ENCODE measurements around the gene CASKIN2. TPM values are rescaled to one million over a fixed set of nuclear protein-coding genes. Genes with fewer than 3 reads are reported as not detected.

CASKIN2 gene
- total RNA-seq, 1 experiment from 2014 or later: 25.4 TPM

DNA sequence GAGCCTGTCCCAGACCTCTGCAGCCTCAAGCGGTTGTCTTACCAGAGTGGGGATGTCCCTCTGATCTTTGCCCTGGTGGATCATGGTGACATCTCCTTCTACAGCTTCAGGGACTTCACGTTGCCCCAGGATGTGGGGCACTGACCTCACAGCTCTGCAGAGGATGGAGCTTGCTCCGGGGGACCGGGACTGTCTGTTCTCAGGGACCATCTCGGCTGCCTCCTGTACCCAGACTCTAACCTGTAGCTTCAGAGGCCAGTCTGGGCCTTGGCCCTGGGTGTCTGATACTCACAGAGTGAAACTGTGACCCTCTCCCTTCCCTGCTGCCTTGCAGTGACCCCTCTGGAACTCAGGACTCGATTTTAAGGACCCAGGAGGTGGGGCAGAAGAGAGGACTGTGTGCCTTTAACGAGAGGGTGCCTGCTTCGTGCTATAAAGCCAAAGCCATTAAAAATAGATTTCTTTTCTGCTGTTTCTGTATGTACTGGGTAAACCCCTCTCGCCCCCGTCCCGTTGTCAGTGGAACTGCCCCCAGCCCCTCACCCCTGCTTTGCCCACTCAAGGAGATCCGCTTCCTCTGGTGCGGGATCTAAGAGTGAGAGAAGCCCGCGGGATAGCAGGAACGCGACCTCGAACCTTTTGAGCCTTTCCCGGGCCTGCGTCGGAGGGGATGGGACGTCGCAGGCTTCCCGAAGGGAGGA, 9.1 kb upstream of the CASKIN2 start:
- DNase-seq: no peak
- Histone ChIP-seq H3K27me3 (ENCODE audit: insufficient read depth, low read depth) (no peaks in the 10 kb centered on the region), H4K20me1 (ENCODE audit: insufficient read depth) (no peaks in the 10 kb centered on the region; the same call in 1 of the 2 replicates), H3K9me3 (ENCODE audit: insufficient read depth, low read depth) (no peaks in the 10 kb centered on the region), H3K79me2 (ENCODE audit: low read depth) (peaks cover 30% of the 10 kb centered on the region), H3K4me2 (peak overlapping the region; percentile 93), H3K9me2 (ENCODE audit: insufficient read depth) (no peaks in the 10 kb centered on the region), H2AFZ (peak overlapping the region; percentile 99; the same call in 1 of the 2 replicates), H3K36me3 (ENCODE audit: low read depth) (0 out of 2 replicates have a peak, but pooled peaks cover 3% of the 10 kb centered on the region), H3K4me3 (peak overlapping the region; percentile 100), H3F3A (ENCODE audit: insufficient read depth, low read depth) (peaks cover 21% of the 10 kb centered on the region; the same call in 1 of the 2 replicates), H3K27ac (no peak overlapping the region), H3K4me1 (replicated peaks; ENCODE audit: insufficient read depth) (peaks cover 21% of the 10 kb centered on the region)
- BruUV-seq (replicated peaks): no TSS peak
- ChIA-PET CTCF (interaction anchor here (0.6 to 0.7 kb wide), 5 partner anchors 110 to 1212 kb away, joined by 3 to 12 read pairs (median 3); partner anchors contain the start of gene SLC25A19), POLR2A (ENCODE audit: unreplicated experiment) (interaction anchor here (0.8 to 2.5 kb wide), 2 partner anchors 25 to 256 kb away, joined by 31 to 35 read pairs; no protein-coding TSS in a partner anchor)
- TF ChIP-seq, protein P1, sequence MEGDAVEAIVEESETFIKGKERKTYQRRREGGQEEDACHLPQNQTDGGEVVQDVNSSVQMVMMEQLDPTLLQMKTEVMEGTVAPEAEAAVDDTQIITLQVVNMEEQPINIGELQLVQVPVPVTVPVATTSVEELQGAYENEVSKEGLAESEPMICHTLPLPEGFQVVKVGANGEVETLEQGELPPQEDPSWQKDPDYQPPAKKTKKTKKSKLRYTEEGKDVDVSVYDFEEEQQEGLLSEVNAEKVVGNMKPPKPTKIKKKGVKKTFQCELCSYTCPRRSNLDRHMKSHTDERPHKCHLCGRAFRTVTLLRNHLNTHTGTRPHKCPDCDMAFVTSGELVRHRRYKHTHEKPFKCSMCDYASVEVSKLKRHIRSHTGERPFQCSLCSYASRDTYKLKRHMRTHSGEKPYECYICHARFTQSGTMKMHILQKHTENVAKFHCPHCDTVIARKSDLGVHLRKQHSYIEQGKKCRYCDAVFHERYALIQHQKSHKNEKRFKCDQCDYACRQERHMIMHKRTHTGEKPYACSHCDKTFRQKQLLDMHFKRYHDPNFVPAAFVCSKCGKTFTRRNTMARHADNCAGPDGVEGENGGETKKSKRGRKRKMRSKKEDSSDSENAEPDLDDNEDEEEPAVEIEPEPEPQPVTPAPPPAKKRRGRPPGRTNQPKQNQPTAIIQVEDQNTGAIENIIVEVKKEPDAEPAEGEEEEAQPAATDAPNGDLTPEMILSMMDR (conservative IDR thresholded peaks at IDR 0.05): no peak
- no peak for TF ChIP-seq EZH2 (IDR thresholded peaks at IDR 0.05; ENCODE audit: low read depth)
- intact Hi-C loops (cut with micrococcal nuclease; ENCODE audit: unreplicated experiment): loop anchor here (2.0 kb wide), 1 partner anchor 64 kb away; no protein-coding TSS in a partner anchor

DNA sequence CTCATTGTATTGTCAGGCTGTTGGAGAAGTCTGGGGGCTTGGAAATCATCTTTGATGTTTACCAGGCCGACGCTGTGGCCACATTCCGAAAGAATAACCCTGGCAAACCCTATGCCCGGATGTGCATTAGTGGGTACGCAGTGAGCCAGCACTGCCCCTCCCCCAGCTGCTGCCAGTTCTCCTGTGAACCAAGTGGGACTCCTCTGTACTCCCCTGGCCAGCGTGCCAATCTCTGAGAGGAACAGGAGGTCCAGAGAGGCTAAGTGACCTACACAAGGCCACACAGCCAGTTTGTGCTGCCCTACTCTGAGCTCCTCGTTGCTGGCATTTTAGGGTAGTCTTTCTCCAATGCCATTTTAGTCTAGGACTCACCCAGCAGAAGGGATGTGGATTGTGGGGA, 8.3 kb upstream of the CASKIN2 start:
- Histone ChIP-seq H3K9me3 (ENCODE audit: insufficient read depth, low read depth) (no peaks in the 10 kb centered on the region), H3K27me3 (ENCODE audit: insufficient read depth, low read depth) (no peaks in the 10 kb centered on the region), H3K4me1 (replicated peaks; ENCODE audit: insufficient read depth) (peaks cover 21% of the 10 kb centered on the region), H3F3A (ENCODE audit: insufficient read depth, low read depth) (peaks cover 21% of the 10 kb centered on the region; the same call in 1 of the 2 replicates), H3K27ac (no peak overlapping the region), H3K4me2 (no peak overlapping the region), H3K9me2 (ENCODE audit: insufficient read depth) (no peaks in the 10 kb centered on the region), H2AFZ (no peak overlapping the region), H3K79me2 (ENCODE audit: low read depth) (peaks cover 23% of the 10 kb centered on the region), H3K36me3 (ENCODE audit: low read depth) (0 out of 2 replicates have a peak, but pooled peaks cover 9% of the 10 kb centered on the region), H4K20me1 (ENCODE audit: insufficient read depth) (no peaks in the 10 kb centered on the region; the same call in 1 of the 2 replicates), H3K4me3 (no peak overlapping the region)
- CTCF ChIA-PET: no interaction called here
- BruUV-seq (replicated peaks): no TSS peak
- TF ChIP-seq, protein P1 (conservative IDR thresholded peaks at IDR 0.05): no peak
- TF ChIP-seq EZH2 (IDR thresholded peaks at IDR 0.05; ENCODE audit: low read depth): no peak
- POLR2A ChIA-PET (ENCODE audit: unreplicated experiment): no interaction called here
- intact Hi-C loops (cut with micrococcal nuclease; ENCODE audit: unreplicated experiment): loop anchor here (2.0 kb wide), 1 partner anchor 65 kb away; no protein-coding TSS in a partner anchor
- DNase-seq: no peak

DNA sequence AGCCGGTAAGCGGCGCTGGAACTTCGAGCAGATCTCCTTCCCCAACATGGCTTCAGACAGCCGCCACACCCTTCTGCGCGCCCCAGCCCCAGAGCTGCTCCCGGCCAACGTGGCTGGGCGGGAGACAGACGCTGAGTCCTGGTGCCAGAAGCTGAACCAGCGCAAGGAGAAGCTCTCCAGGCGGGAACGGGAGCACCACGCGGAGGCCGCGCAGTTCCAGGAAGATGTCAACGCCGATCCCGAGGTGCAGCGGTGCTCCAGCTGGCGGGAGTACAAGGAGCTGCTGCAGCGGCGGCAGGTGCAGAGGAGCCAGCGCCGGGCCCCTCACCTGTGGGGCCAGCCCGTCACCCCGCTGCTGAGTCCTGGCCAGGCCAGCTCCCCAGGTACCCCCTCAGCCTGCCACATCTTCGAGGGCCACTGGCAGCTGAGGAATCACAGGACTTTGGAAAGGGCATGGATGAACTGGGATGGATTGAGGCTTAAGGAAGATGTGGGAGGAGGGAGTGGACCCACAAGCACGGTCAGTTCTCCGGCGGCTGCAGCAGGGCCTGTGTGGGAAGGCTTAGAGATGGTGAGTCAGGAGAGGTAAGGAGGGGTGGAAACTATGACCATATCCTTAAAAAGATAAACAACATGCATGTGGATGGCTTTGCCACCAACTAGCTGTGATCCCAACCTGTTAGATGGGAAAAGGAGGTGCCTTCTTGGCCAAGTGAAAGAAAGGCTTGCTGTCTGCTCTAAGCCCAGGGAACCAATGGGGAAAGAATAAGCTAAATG, 6.8 kb upstream of the CASKIN2 start:
- Histone ChIP-seq H3K4me1 (replicated peaks; ENCODE audit: insufficient read depth) (peaks cover 25% of the 10 kb centered on the region), H3K9me3 (ENCODE audit: insufficient read depth, low read depth) (no peaks in the 10 kb centered on the region), H2AFZ (no peak overlapping the region), H3K79me2 (ENCODE audit: low read depth) (peaks cover 23% of the 10 kb centered on the region), H3F3A (ENCODE audit: insufficient read depth, low read depth) (peaks cover 27% of the 10 kb centered on the region; the same call in 1 of the 2 replicates), H3K4me3 (no peak overlapping the region), H3K9me2 (ENCODE audit: insufficient read depth) (no peaks in the 10 kb centered on the region), H3K4me2 (no peak overlapping the region), H3K36me3 (ENCODE audit: low read depth) (0 out of 2 replicates have a peak, but pooled peaks cover 9% of the 10 kb centered on the region), H4K20me1 (ENCODE audit: insufficient read depth) (0 out of 2 replicates have a peak, but pooled peaks cover 8% of the 10 kb centered on the region), H3K27ac (no peak overlapping the region), H3K27me3 (ENCODE audit: insufficient read depth, low read depth) (no peaks in the 10 kb centered on the region)
- no TSS peak for BruUV-seq (replicated peaks)
- ChIA-PET POLR2A (ENCODE audit: unreplicated experiment) (no interaction called here), CTCF (interaction anchor here (0.6 kb wide), 1 partner anchor 231 kb away, joined by 3 read pairs; no protein-coding TSS in a partner anchor)
- DNase-seq: no peak
- no peak for TF ChIP-seq EZH2 (IDR thresholded peaks at IDR 0.05; ENCODE audit: low read depth)
- TF ChIP-seq, protein P1 (conservative IDR thresholded peaks at IDR 0.05): no peak
- intact Hi-C loops (cut with micrococcal nuclease; ENCODE audit: unreplicated experiment): no loop called here
